Measurements from ENCODE around the gene GRIFIN.

DNA sequence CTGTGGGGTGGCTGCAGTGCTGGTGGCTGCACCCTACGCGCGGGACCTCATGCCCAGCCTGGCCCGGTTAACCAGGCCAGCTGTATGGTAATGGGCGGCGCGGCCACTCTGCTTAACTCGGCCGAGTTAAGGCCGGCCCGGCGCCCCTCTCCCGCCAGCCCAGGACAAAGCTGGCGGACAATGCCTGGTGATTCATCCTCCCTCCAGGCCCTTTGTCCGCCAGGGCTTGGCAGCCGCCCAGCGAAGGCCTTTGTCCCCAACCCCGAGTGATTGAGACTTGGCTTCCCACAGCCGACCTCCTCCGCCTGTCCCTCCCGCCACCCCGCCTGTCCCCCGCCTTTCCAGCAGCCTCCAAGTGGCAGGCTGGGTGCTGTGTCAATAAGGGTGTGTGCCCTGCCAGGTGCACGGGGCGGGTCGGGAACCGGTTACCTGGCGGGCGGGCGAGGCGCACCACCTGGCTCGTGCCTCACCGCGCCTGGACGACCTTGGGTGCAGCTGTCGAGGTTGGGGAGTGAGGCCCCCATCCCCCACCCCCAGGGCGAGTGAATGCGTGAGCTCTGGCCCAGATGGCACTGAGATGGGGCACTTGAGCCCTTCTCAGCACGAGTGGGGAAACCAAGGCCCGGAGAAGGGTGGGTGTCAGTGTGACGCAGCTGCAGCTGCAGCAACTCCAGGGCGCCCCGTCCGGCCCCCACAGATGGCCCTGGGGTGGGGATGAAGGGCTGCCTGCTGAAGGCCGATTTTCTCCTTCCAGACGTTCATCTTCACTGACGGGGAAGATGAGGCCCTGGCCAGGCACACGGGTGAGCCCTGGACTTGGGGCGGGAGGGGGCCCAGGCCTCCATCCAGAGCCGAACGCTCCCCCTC is 48.0 kb upstream of the GRIFIN start:
- TF ChIP-seq, protein P1, sequence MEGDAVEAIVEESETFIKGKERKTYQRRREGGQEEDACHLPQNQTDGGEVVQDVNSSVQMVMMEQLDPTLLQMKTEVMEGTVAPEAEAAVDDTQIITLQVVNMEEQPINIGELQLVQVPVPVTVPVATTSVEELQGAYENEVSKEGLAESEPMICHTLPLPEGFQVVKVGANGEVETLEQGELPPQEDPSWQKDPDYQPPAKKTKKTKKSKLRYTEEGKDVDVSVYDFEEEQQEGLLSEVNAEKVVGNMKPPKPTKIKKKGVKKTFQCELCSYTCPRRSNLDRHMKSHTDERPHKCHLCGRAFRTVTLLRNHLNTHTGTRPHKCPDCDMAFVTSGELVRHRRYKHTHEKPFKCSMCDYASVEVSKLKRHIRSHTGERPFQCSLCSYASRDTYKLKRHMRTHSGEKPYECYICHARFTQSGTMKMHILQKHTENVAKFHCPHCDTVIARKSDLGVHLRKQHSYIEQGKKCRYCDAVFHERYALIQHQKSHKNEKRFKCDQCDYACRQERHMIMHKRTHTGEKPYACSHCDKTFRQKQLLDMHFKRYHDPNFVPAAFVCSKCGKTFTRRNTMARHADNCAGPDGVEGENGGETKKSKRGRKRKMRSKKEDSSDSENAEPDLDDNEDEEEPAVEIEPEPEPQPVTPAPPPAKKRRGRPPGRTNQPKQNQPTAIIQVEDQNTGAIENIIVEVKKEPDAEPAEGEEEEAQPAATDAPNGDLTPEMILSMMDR (IDR thresholded peaks at IDR 0.05; ENCODE audit: insufficient read depth, low read depth, low read length): no peak
- no peak for TF ChIP-seq EZH2 (IDR thresholded peaks at IDR 0.05; ENCODE audit: insufficient read depth, low read length)

Data from astrocyte (in vitro differentiated cells and primary cell).